Urinary bladder (tissue), 4 donors: ENCODE measurements around the gene WDR54. TPM values are rescaled to one million over a fixed set of nuclear protein-coding genes. Genes with fewer than 3 reads are reported as not detected.
"Not testable (repeated sequence)": the region's sequence is repeated elsewhere in the genome, so short reads cannot be mapped to it uniquely, and the experiment has no call there.

Source experiments
- DNase-seq: peaks from one replicate; pipeline ENCODE4 v3.0.0-alpha.2; 2015; ENCODE audit errors: extremely low spot score
- H3K27ac ChIP-seq: one replicate; pipeline ENCODE4 v1.5.1; 2013; ENCODE audit warnings: low read depth, mild to moderate bottlenecking, moderate library complexity
- H3K36me3 ChIP-seq: one replicate; pipeline ENCODE4 v1.6.1; 2013; ENCODE audit warnings: mild to moderate bottlenecking, moderate library complexity; ENCODE audit not compliant: insufficient read depth
- H3K4me1 ChIP-seq: one replicate; pipeline ENCODE4 v1.6.1; 2013; ENCODE audit warnings: mild to moderate bottlenecking, moderate library complexity; ENCODE audit not compliant: insufficient read depth
- H3K4me3 ChIP-seq: one replicate; pipeline ENCODE4 v1.5.1; 2013; ENCODE audit warnings: low read depth, low read length
- WGBS: extraction: QIAGEN DNeasy Blood & Tissue Kit; methylation state at CpG from one replicate; pipeline ENCODE4 v1.1.7; 2013; 5-methylcytosine and 5-hydroxymethylcytosine counted together
- polyA plus RNA-seq: library from polyadenylated mRNA; stranded (reverse); fragments of 200-250 nt; gene quantifications from one replicate; pipeline ENCODE4 v1.2.3, GENCODE V29; 2013
- total RNA-seq: library from RNA; depleted of rRNA; stranded (reverse); fragments of >200 nt; gene quantifications from one replicate; pipeline ENCODE4 v1.2.3, GENCODE V29; 2014
- donor health status: healthy with polysubstance abuse.
- donor health status: healthy.

WDR54 gene
- total and polyA plus RNA-seq, 2 donors: 7.8 to 21.5 TPM

- DNase-seq: no peak
- H3K4me3 ChIP-seq: peak overlapping the region; percentile 45
- H3K4me1 ChIP-seq: no peaks in the 10 kb centered on the region
- 60% methylated on average over 35 of the region's 35 CpGs for WGBS
- no peaks in the 10 kb centered on the region for H3K36me3 ChIP-seq
- H3K27ac ChIP-seq: no peak overlapping the region
Measured at GRCh38 chr2:74415762-74416395, 5.7 kb upstream of the WDR54 start.

- Histone ChIP-seq H3K36me3 (no peaks in the 10 kb centered on the region), H3K27ac (no peak overlapping the region), H3K4me1 (no peaks in the 10 kb centered on the region), H3K4me3 (no peak overlapping the region)
- 59% methylated on average over 3 of the region's 3 CpGs for WGBS
- no peak for DNase-seq
Measured at GRCh38 chr2:74416778-74417177, 4.8 kb upstream of the WDR54 start.

GRCh38 chr2:74417197-74417596, 4.3 kb upstream of the WDR54 start:
- no peak for DNase-seq
- WGBS: 80% methylated on average over 3 of the region's 3 CpGs
- Histone ChIP-seq H3K27ac (no peak overlapping the region), H3K4me1 (no peaks in the 10 kb centered on the region), H3K36me3 (no peaks in the 10 kb centered on the region), H3K4me3 (no peak overlapping the region)

- WGBS: 95% methylated on average over 6 of the region's 6 CpGs
- Histone ChIP-seq H3K4me1 (no peaks in the 10 kb centered on the region), H3K27ac (no peak overlapping the region), H3K4me3 (no peak overlapping the region), H3K36me3 (no peaks in the 10 kb centered on the region)
- DNase-seq: no peak
Measured at GRCh38 chr2:74417763-74418162, 3.8 kb upstream of the WDR54 start.

GRCh38 chr2:74418312-74418711, 3.2 kb upstream of the WDR54 start:
- DNase-seq: no peak
- no peaks in the 10 kb centered on the region for H3K4me1 ChIP-seq
- H3K4me3 ChIP-seq: no peak overlapping the region
- H3K36me3 ChIP-seq: no peaks in the 10 kb centered on the region
- H3K27ac ChIP-seq: no peak overlapping the region
- 71% methylated on average over 27 of the region's 27 CpGs for WGBS

- no peaks in the 10 kb centered on the region for H3K4me1 ChIP-seq
- H3K4me3 ChIP-seq: no peak overlapping the region
- H3K36me3 ChIP-seq: no peaks in the 10 kb centered on the region
- WGBS: 84% methylated on average over 1 of the region's 1 CpG
- no peak for DNase-seq
- H3K27ac ChIP-seq: no peak overlapping the region
Measured at GRCh38 chr2:74419345-74419744, 2.2 kb upstream of the WDR54 start.

GRCh38 chr2:74420006-74420405, 1.5 kb upstream of the WDR54 start:
- H3K4me1 ChIP-seq: no peaks in the 10 kb centered on the region
- no peak overlapping the region for H3K27ac ChIP-seq
- H3K4me3 ChIP-seq: no peak overlapping the region
- no peak for DNase-seq
- no peaks in the 10 kb centered on the region for H3K36me3 ChIP-seq
- 86% methylated on average over 2 of the region's 2 CpGs for WGBS

GRCh38 chr2:74420443-74421103, 957 bp upstream of the WDR54 start:
- DNase-seq, H3K27ac ChIP-seq, H3K4me3 ChIP-seq, H3K4me1 ChIP-seq, H3K36me3 ChIP-seq: not testable (repeated sequence)
- 78% methylated on average over 19 of the region's 19 CpGs for WGBS

GRCh38 chr2:74423231-74424095, 1.9 kb downstream of the WDR54 start:
- 79% methylated on average over 9 of the region's 9 CpGs for WGBS

GRCh38 chr2:74424139-74424992, 2.8 kb downstream of the WDR54 start:
- no peaks in the 10 kb centered on the region for H3K4me1 ChIP-seq
- no peak overlapping the region for H3K27ac ChIP-seq
- whole genome bisulfite sequencing: 75% methylated on average over 5 of the region's 5 CpGs
- no peaks in the 10 kb centered on the region for H3K36me3 ChIP-seq
- H3K4me3 ChIP-seq: no peak overlapping the region
- no peak for DNase-seq

More at GRCh38 chr2:74423231-74424095, 1.9 kb downstream of the WDR54 start:
- Histone ChIP-seq H3K27ac (no peak overlapping the region), H3K4me1 (no peaks in the 10 kb centered on the region), H3K36me3 (no peaks in the 10 kb centered on the region), H3K4me3 (no peak overlapping the region)
- DNase-seq: no peak

- Histone ChIP-seq H3K4me1 (no peaks in the 10 kb centered on the region), H3K27ac (no peak overlapping the region), H3K36me3 (no peaks in the 10 kb centered on the region), H3K4me3 (no peak overlapping the region)
- no peak for DNase-seq
- 82% methylated on average over 5 of the region's 5 CpGs for WGBS
Measured at GRCh38 chr2:74424995-74425406, 3.5 kb downstream of the WDR54 start.

GRCh38 chr2:74425523-74425922, 4.0 kb downstream of the WDR54 start:
- Histone ChIP-seq H3K4me3 (no peak overlapping the region), H3K4me1 (no peaks in the 10 kb centered on the region), H3K27ac (no peak overlapping the region), H3K36me3 (no peaks in the 10 kb centered on the region)
- WGBS: 81% methylated on average over 7 of the region's 7 CpGs
- DNase-seq: no peak

- no peak overlapping the region for H3K27ac ChIP-seq
- H3K36me3 ChIP-seq: no peaks in the 10 kb centered on the region
- no peak overlapping the region for H3K4me3 ChIP-seq
- DNase-seq: no peak
- WGBS: 83% methylated on average over 14 of the region's 14 CpGs
- H3K4me1 ChIP-seq: no peaks in the 10 kb centered on the region
Measured at GRCh38 chr2:74426181-74426758, 4.7 kb downstream of the WDR54 start.
